Inferior parietal cortex (tissue), 1 donor: ENCODE data around the gene TFIP11.

Experiments used
- DNase-seq: peaks from one replicate; pipeline ENCODE4 v3.0.0-alpha.2; 2016; ENCODE audit errors: extremely low spot score

Gene TFIP11

DNA sequence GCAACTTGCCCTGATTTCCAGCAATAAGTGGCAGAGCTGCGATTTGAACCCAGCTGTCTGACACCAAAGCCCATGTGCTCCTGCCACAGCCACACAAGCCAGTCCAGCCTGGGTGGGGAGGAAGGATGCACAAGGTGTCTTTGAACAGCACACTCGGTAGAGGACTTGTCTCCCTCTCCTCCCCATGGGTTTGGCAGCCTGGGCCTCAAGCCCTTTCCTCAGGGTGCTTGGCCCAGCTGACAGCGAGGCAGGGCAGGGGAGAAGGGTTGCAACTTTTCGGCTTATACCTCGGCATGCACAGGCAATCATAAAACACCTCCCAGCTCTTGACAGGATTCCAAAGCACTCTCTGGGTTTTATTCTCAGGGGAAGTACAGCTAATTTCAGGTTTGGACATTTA lies 63.9 kb downstream of the TFIP11 start:
- DNase-seq = no peak

DNA sequence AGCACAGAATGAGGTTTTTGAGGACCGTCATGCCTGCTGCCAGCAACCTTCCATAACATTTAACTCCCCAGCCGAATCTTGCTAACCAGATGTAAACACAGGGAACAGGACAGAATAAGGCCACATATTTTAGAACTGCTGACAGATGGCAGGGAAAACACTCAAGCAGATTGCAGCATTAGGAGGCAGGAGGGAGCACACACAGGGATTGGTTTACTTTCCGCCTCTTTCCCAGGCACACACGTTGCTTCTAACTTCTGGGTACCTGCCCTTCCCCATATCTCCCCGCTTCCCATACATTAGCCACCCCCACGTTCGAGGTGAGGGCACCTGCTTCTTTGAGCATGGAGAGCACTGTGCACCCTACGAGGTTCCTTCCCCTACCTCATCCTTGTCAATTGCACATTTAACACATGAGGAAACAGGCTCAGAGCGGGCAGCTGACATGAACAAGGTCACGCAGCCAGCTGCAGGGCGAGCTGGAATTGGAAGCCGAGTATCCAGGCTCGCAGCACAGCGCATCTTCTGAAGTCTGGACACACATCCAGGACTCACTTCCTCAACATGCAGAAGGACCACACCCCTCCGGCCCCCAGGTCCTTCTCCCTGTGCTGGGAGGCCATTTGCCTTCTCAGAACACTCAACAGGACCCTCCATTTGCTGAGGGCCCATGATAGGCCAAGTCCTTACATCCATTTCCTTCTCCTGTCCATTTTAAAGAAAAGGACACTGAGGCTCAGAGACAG lies 64.5 kb downstream of the TFIP11 start:
- no peak for DNase-seq

DNA sequence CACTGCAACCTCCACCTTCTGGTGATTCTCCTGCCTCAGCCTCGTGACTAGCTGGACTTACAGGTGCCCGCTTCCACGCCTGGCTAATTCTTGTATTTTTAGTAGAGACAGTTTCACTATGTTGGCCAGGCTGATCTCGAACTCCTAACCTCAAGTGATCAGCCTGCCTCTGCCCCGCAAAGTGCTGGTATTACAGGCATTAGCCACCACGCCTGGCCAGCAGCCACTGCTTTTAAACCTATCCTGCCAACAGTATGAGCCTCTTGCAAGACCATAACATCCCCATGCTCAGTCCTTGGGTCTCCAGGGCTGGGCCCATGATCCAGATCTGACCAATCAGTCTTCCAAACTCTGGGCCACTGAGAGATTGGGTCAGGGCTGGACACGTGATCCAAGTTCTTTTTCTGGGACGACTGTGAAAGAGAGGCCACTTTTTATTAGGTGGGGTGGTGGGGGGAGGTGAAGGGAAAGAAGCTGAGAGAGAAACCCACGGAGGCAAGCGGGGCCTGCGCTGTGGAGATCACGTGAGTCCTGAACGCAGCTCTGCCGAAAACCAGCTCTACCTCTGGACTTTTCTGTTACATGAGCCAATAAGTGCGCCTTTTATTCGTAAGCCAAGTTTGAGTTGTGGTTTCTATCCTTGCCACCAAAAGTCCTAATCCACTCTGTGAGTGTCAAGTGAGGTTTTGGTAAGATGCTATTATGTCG lies 65.3 kb downstream of the TFIP11 start:
- DNase-seq = no peak

DNA sequence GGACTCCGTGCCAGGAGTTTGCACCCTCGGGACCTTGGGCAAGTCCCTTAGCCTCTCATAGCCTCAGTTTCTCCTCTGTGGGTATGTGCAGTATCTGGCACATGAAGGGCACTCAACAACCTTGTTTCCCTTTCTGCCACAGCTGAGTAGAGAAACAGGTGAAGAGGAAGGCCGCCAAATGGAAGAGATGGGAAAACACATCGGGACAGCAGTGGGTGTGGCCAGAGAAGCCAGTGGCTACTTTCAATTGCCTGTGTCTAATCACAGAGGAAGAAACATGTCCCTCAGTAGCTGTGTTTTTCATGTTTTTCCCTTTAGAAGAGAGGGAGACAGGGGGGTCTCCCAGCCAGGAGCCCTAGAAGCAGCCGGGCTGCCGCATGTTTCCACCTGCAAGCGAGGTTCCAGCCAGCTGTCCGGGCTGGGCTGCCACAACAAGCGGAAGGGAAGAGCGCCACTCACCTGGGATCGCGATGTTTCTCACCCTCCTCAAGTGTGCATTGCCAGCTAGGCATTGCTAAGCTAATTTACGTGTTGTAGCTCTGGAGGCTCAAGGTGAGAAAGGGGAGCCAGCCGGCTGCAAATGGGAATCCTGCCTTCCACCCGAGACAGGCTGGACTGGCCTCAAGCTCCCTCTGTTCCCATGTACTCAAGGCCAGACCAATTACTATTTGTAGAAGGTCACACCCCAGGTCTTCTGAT lies 66.5 kb downstream of the TFIP11 start:
- DNase-seq = no peak

DNA sequence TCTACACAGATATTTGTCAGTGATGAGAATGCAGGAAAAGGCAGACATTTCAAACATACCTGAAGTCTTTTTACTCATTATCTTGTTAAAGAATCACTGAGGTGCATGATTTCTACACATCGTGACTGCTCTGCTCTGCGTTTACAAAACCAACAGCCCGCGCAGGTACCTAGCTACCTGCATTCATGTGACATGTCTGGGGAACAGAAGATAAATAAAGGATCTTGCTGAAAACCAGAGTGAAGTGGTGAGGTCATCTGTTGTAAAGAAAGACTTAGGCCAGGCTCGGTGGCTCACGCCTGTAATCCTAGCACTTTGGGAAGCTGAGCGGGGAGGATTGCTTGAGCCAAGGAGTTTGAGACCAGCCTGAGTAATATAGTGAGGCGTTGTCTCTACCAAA lies 67.5 kb downstream of the TFIP11 start:
- DNase-seq = no peak

DNA sequence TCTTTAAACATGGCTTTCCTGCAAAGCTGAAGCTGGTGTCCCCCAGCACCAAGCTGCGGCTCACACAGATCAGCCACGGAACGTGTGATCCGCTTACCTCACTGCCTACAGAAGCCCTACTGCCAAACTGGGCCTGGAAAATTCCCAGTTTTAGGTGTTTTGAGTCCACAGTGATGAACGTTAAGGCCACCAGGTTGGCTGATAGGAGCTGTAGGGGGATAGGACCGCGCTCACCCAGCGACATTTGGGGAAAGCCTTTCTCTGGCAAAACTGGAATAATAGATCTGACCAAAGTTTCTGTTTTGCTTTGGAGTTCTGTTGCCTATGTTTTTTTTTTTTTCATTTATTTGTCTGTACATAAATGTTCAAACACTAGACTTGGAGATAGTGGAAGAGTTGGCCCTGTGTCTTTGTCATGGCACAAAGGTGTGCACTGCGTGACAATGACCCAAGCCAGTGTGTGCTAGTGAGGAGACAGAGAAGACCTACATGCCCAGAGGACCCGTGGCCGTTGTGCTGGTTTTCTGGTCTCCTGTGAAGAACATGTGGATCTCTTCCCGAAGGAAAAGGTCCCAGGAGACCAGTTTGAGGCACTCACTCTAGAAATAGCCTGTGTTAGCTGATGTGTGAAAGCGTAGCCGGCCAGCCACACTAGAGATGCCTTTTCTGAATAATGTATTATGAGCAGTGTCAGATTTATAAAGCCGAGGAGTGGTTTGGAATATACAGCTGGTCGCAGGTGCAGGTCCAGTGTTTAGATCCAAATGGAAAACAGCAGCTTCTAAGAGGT lies 68.2 kb downstream of the TFIP11 start:
- DNase-seq = no peak

DNA sequence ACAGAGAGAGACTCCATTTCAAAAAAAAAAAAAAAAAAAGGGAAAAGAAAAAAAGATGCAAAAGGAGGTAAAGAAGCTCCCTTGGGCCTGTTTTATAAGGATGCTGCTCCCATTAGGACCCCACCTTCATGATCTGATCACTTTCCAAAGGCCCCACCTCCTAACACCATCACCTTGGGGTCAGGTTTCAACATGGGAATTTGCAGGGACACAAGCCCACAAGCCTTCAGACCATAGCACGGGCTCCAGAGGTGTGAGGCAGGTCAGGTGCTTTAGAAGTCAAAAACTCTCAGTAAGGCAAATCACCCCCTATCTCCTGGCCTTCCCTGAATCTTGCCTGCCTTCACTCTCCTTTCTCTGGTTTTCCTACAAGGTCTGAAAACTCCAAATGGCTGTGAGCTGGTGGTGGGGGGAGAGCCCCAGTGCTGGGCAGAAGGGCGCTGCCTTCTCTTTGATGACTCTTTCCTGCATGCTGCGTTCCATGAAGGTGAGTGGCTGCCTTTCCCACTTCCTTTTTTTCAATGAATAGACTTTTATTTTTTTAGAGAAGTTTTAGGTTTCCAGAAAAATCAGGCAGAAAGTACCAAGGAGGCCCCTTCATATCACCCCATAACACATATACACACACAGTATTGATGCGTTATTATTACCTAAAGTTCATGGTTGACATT lies 70.1 kb downstream of the TFIP11 start:
- DNase-seq = no peak
